Loucy (cell line): ENCODE data around the gene ERVW-1.

Experiments used
- CTCF ChIP-seq: fragments of 200-600 bp; sonication (generic); conservative IDR thresholded peaks from 2 replicates; pipeline ENCODE4 v1.5.1; 2014; ENCODE audit warnings: mild to moderate bottlenecking, antibody characterized with exemption, low read length
- EZH2phosphoT487 ChIP-seq: fragments of 200-600 bp; IDR thresholded peaks from 2 replicates; pipeline ENCODE4 v1.6.1; 2018; ENCODE audit warnings: antibody characterized with exemption, mild to moderate bottlenecking, moderate library complexity, borderline replicate concordance

- TF ChIP-seq CTCF (peak; percentile 70), EZH2phosphoT487 (no peak)
Observed at GRCh38 chr7:92448205-92448747, 29.5 kb downstream of the ERVW-1 start.
